ENCODE measurements around the gene RALGAPB. TPM values are rescaled to one million over a fixed set of nuclear protein-coding genes. Genes with fewer than 3 reads are reported as not detected.

Gene RALGAPB
- total RNA-seq, 2 experiments from 2014 or later, result 29.8 to 31.4 TPM

DNA sequence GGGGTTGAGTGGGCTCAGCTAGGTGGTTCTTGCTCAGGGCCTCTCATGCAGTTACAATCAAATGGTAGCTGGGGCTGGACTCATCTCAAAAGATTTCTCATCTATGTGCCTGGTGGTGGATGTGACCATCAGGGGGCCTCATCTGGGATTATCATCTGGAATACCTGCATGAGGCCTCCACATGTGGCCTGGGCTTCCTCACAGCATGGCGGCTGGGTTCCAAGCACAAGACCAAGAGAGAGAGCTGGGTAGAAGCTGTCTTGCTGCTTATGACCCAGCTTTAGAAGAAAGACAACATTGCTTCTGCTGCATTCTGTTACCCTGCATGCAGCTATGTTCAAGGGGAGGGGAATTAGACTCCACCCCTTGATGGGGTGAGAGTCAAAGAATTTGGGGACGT, 151.4 kb downstream of the RALGAPB start:
- ChIA-PET POLR2A (no interaction called here), CTCF (no interaction called here)

DNA sequence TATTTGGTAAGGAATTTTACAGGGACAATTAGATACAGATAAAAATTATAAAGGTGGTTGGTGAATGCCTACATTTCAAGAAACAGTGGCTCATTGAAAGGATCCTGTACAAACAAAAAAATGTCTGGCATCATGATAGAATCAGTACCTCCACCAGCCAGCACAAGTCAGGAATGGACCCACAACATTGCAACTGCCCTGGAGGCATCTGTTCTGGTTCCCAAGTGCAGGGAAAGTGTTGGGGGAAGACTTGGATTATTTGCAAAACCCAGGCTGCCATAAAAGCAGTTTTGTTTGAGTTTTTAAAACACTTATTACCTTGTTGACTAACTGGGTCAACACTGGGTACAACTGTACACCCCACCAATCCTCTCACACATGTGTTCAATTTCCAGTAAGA, 153.3 kb downstream of the RALGAPB start:
- CTCF ChIA-PET, result no interaction called here
- POLR2A ChIA-PET, result no interaction called here

DNA sequence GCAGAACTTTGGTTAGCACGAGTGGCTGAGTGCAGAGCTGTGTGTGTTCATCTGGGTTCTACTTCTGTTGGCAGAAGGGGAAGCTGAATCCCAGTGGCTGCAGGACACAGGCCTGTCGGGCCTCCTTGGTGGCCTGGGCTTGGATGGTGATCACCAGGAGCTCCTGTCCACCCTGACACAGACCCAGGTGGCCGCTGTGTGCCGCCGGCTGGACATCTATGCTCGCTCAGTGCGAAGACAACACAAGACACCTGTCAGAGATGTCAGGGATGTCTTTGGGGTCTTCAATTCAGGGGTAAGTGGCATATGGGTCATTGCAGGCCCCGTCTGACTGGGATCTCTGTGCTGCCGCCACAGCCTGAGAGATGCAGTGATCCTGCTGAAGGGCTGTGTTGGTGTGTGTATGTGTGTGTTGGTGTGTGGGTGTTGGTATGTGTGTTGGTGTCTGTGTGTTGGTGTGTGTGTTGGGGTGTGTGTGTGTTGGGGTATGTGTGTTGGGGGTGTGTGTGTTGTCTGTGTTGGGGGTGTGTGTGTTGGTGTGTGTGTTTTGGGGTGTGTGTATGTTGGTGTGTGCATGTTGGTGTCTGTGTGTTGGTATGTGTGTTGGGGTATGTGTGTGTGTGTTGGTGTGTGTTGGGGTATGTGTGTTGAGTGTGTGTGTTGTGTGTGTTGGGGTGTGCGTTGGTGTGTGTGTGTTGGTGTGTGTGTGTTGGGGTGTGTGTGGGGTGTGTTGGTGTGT, 154.4 kb downstream of the RALGAPB start:
- CTCF ChIA-PET, result no interaction called here

More for the DNA sequence above, 154.4 kb downstream of the RALGAPB start:
- POLR2A ChIA-PET, result no interaction called here

Other genes with a start within 250 kb of the RALGAPB start
- gene KIAA1755, start 212.1 kb upstream of the RALGAPB start, total RNA-seq, result not detected
- gene BPI, start 168.7 kb upstream of the RALGAPB start, total RNA-seq, result not detected
- gene LBP, start 126.4 kb upstream of the RALGAPB start, total RNA-seq, result not detected
- gene SNHG17, start 37.5 kb upstream of the RALGAPB start, total RNA-seq, result 100 to 1,000 TPM; 236 to 241 TPM
- not detected for gene ADIG, start 108.4 kb downstream of the RALGAPB start, total RNA-seq
- not detected for gene ARHGAP40, start 129.0 kb downstream of the RALGAPB start, total RNA-seq